Measurements from ENCODE around the gene LIPN.

The LIPN gene

GRCh38 chr10:88786032-88786770 is 26.4 kb downstream of the LIPN start:
- no peak for DNase-seq

- DNase-seq = no peak
Measured at GRCh38 chr10:88787463-88787862, 27.6 kb downstream of the LIPN start.

DNA sequence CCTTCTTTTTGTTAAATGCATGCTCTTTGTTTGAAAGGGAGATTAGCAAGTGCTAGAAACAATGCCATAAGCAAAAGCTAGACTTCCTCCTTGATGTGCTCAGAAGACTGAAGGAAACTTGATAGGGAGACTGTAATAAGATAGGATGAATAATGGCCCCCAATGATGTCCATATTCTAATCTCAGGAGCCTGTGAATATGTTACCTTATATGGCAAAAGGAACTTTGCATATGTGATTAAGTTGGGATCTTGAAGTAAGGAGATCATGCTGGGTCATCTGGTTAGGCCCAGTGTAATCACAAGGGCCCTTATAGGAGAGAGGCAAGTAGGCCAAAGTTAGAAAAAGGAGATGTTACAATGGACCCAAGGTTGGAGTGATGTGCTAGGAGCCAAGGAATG is 29.1 kb downstream of the LIPN start:
- DNase-seq = no peak

DNA sequence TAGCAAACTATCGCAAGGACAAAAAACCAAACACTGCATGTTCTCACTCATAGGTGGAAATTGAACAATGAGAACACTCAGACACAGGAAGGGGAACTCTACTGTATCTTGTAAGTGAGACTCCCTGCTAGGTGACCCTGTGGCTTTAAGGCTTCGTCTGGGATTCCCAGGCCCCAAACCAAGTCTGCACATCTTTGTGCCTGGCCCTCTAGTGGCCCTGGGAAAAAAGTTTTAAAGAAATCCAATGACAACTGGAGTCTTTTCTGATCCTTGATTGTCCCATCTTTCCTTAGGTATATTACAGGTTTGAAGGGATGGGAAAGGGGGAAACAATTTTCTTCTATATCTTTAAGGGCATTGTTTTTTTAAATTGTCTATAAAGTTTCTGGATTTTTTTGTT is 32.1 kb downstream of the LIPN start:
- DNase-seq = peak; percentile 8 to 47 (median 42)

GRCh38 chr10:88792661-88793060 is 32.8 kb downstream of the LIPN start:
- peak; percentile 90 to 96 (median 93) for DNase-seq

GRCh38 chr10:88793712-88794299 is 34.0 kb downstream of the LIPN start:
- peak in 2 of 4 experiments; percentile 34 to 57 for DNase-seq

- peak in 2 of 4 experiments; percentile 19 to 24 for DNase-seq
Measured at GRCh38 chr10:88794731-88795130, 34.9 kb downstream of the LIPN start.

- DNase-seq = no peak
Measured at GRCh38 chr10:88800152-88801125, 40.6 kb downstream of the LIPN start.

- no peak for DNase-seq
Measured at GRCh38 chr10:88802523-88803285, 42.9 kb downstream of the LIPN start, which contains the start of gene LIPM. TSS of gene LIPM (plus strand) at chr10:88802730. CDS start at chr10:88802897, 167 bp downstream.

DNA sequence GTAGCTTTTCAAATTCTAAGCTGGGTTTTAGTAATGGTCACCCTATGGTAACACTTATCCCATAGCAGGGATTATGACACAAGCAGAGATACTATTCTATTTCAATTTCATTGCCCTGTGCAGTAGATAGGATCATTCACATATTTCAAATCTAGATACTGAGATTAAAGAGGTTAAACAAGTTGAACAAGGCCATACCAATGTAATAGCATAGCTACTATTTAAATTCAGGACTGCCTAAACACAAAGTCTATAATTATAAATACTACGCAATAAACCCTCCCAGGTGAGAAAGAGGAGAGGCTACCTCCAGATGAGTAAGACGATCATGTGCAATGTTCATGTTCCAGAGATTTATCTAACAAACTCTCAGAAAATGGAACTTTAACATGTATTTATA is 43.8 kb downstream of the LIPN start:
- no peak for DNase-seq

GRCh38 chr10:88804083-88804812 is 44.4 kb downstream of the LIPN start:
- DNase-seq = no peak

DNA sequence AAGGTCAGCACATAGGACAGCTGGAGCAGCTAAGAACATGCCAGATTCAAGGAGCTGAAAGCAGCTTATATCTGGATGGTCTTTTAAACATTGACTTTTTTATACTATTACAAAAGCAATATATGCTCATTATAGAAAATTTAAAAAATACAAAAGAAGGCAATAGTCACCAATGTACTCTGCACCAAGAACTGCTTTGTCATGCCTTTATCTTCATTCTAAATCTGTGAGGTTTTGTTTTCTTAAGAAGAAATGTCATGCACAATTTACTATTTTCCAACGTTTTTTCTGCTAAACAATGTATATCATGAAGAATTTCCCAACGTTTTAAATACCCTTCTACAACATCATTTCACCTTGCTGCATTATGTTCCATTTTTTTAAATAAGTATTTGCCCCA is 45.5 kb downstream of the LIPN start:
- no peak for DNase-seq

DNA sequence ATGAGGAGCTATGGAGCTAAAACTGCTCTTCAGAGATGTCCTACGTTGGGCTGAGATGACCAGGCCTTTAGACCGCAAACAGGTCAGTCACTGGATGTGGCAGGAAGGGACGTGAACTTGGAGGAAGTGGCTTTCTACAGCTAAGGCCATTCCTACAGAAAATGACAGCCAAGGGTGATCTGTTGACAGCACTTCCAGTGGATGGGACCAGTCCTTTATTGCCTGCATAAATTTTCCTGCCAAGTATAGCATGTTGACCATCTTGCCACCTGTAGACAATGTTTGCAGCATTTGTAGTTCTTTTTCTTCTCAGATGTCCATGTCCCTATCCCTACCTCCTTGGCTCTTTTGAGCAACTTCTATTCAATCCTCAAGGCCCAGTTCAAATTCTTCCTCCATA is 46.1 kb downstream of the LIPN start:
- no peak for DNase-seq

GRCh38 chr10:88809621-88810020 is 49.8 kb downstream of the LIPN start:
- no peak for DNase-seq

GRCh38 chr10:88810196-88810961 is 50.6 kb downstream of the LIPN start:
- peak; percentile 43 to 83 (median 74) for DNase-seq

DNA sequence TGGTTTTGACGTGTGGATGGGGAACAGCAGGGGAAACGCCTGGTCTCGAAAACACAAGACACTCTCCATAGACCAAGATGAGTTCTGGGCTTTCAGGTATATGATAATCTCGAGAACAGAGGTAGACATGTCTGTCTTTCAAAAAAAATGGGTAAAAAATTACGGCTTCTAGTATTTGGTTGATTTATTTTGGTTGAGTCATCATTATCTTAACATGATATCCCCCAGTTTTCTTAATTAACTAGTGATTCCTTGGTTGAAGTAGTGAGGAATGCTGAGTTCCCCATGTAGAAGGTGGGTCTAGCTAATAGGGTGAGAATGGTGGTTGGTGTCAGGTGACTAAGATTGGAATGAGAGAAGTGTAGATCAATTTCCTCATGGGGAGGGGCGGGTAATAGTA is 53.4 kb downstream of the LIPN start:
- DNase-seq = no peak

DNA sequence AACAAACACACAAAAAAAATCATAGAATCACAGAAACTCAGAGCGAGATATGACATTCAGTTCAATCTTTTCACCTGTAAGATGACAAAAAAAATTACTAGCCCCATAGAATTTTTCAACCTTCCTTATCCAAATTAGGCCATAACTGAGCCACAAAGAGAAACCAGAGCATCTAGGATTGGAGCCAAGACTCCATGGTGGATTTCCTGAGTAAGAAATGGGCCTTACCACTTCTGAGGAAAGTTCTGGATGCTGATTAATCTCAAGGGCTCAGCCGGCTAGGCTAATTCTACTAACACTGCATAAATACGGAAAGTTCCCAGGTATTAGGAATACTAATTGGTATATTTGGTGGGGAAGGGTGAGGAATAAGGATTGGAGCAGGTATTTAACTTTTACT is 59.5 kb downstream of the LIPN start:
- DNase-seq = no peak

GRCh38 chr10:88820748-88821401 is 61.1 kb downstream of the LIPN start:
- peak in 1 of 4 experiments; percentile 13 for DNase-seq

DNA sequence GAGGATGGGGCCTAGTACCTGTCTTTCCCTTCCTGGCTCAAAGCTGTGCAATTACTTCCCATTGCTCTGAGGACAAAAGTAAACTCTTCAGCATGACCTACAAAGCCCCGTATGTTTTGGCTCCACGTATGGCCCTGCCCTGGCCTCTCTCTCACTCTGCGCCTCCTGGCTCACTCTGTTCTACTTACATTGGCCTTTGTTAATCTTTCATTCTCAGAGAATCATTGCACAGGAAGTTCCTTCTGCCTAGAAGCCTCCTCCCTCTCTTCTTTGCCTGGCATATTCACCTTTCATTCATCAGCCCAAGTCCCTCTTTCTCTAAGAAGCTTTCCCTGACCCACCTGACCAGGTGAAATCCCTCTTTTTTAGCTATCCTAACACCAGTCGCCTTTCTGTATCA is 66.6 kb downstream of the LIPN start:
- no peak for DNase-seq

GRCh38 chr10:88827671-88828070 is 67.9 kb downstream of the LIPN start:
- no peak for DNase-seq
